Measurements from ENCODE around the gene ADISSP.

ADISSP gene

GRCh38 chr20:3705970-3706739 is 61.4 kb downstream of the ADISSP start:
- POLR2A ChIA-PET = no interaction called here
- no peaks in the 10 kb centered on the region for H3K9me3 ChIP-seq (ENCODE audit: control insufficient read depth, insufficient read depth, low read depth, low read length)
- CTCF ChIA-PET = interaction anchor here (0.7 to 3.7 kb wide), 5 partner anchors 10 to 379 kb away, joined by 3 to 22 read pairs (median 4); no protein-coding TSS in a partner anchor
- TF ChIP-seq ZNF555 (tag by site-specific recombination; conservative IDR thresholded peaks at IDR 0.05) = no peak
- no peak for TF ChIP-seq ZNF239 (tag by site-specific recombination; IDR thresholded peaks at IDR 0.05)
- TF ChIP-seq KLF16 (tag by site-specific recombination; IDR thresholded peaks at IDR 0.05) = no peak
- TF ChIP-seq ZNF664 (tag by site-specific recombination; IDR thresholded peaks at IDR 0.05) = no peak
- no peak for TF ChIP-seq ZNF157 (tag by site-specific recombination; IDR thresholded peaks at IDR 0.05)
- no peak for TF ChIP-seq FEZF1 (tag by site-specific recombination; IDR thresholded peaks at IDR 0.05)
- no peak for TF ChIP-seq PBX3 (CRISPR knock-in tag; IDR thresholded peaks at IDR 0.05)
- no peak for TF ChIP-seq BCL11B (tag by site-specific recombination; IDR thresholded peaks at IDR 0.05; ENCODE audit: low read depth)
- TF ChIP-seq, protein P1, sequence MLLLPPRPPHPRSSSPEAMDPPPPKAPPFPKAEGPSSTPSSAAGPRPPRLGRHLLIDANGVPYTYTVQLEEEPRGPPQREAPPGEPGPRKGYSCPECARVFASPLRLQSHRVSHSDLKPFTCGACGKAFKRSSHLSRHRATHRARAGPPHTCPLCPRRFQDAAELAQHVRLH (tag by site-specific recombination; IDR thresholded peaks at IDR 0.05) = no peak
- TF ChIP-seq ZNF416 (tag by site-specific recombination; IDR thresholded peaks at IDR 0.05) = no peak
- H3K4me3 ChIP-seq (ENCODE audit: low read depth, low read length) = no peak overlapping the region
- H3K4me1 ChIP-seq (ENCODE audit: control insufficient read depth, insufficient read depth, low read length) = no peaks in the 10 kb centered on the region
- H3K27ac ChIP-seq (ENCODE audit: extremely low read depth, low read depth, low read length) = no peak overlapping the region
- no peaks in the 10 kb centered on the region for H3K36me3 ChIP-seq (ENCODE audit: control insufficient read depth in 2 of 2, insufficient read depth in 1 of 2, low read length in 2 of 2)

- POLR2A ChIA-PET = no interaction called here
- CTCF ChIA-PET = interaction anchor here (1.2 to 3.7 kb wide), 3 partner anchors 10 to 142 kb away, joined by 4 to 20 read pairs (median 4); no protein-coding TSS in a partner anchor
These were observed 62.0 kb downstream of the ADISSP start for GRCh38 chr20:3705491-3705969.

More at GRCh38 chr20:3705491-3705969, 62.0 kb downstream of the ADISSP start:
- Histone ChIP-seq H3K9me3 (ENCODE audit: control insufficient read depth, insufficient read depth, low read depth, low read length) (no peaks in the 10 kb centered on the region), H3K4me1 (ENCODE audit: control insufficient read depth, insufficient read depth, low read length) (no peaks in the 10 kb centered on the region), H3K27ac (ENCODE audit: extremely low read depth, low read depth, low read length) (no peak overlapping the region), H3K36me3 (ENCODE audit: control insufficient read depth in 2 of 2, insufficient read depth in 1 of 2, low read length in 2 of 2) (no peaks in the 10 kb centered on the region), H3K4me3 (ENCODE audit: low read depth, low read length) (no peak overlapping the region)
- TF ChIP-seq ZNF140 (tag by site-specific recombination; IDR thresholded peaks at IDR 0.05) = no peak
- TF ChIP-seq, protein P2, sequence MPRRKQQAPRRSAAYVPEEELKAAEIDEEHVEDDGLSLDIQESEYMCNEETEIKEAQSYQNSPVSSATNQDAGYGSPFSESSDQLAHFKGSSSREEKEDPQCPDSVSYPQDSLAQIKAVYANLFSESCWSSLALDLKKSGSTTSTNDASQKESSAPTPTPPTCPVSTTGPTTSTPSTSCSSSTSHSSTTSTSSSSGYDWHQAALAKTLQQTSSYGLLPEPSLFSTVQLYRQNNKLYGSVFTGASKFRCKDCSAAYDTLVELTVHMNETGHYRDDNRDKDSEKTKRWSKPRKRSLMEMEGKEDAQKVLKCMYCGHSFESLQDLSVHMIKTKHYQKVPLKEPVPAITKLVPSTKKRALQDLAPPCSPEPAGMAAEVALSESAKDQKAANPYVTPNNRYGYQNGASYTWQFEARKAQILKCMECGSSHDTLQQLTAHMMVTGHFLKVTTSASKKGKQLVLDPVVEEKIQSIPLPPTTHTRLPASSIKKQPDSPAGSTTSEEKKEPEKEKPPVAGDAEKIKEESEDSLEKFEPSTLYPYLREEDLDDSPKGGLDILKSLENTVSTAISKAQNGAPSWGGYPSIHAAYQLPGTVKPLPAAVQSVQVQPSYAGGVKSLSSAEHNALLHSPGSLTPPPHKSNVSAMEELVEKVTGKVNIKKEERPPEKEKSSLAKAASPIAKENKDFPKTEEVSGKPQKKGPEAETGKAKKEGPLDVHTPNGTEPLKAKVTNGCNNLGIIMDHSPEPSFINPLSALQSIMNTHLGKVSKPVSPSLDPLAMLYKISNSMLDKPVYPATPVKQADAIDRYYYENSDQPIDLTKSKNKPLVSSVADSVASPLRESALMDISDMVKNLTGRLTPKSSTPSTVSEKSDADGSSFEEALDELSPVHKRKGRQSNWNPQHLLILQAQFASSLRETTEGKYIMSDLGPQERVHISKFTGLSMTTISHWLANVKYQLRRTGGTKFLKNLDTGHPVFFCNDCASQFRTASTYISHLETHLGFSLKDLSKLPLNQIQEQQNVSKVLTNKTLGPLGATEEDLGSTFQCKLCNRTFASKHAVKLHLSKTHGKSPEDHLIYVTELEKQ (tag by site-specific recombination; IDR thresholded peaks at IDR 0.05; ENCODE audit: borderline replicate concordance) = no peak
- TF ChIP-seq ZNF16 (tag by site-specific recombination; IDR thresholded peaks at IDR 0.05; ENCODE audit: low read depth) = no peak
- no peak for TF ChIP-seq REST (tag by site-specific recombination; IDR thresholded peaks at IDR 0.05)
- TF ChIP-seq ZNF362 (tag by site-specific recombination; IDR thresholded peaks at IDR 0.05) = no peak
- no peak for TF ChIP-seq ZNF555 (tag by site-specific recombination; conservative IDR thresholded peaks at IDR 0.05)
- TF ChIP-seq KLF16 (tag by site-specific recombination; IDR thresholded peaks at IDR 0.05) = no peak
- TF ChIP-seq ZFP3 (tag by site-specific recombination; IDR thresholded peaks at IDR 0.05; ENCODE audit: low read depth) = no peak
